Esophagus muscularis mucosa (tissue), 3 donors: Measurements from ENCODE around the gene GDF15.

Experiments
- CTCF ChIP-seq, 3 experiments: fragments of 200-600 bp in 2 of 3; fragments of 450-650 bp in 1 of 3; sonication (generic) in 2 of 3; IDR thresholded peaks; one replicate each; pipeline ENCODE4 v1.5.1; 2017 to 2019; ENCODE audit warnings: antibody characterized with exemption in 3 of 3, mild to moderate bottlenecking in 2 of 3, moderate library complexity in 1 of 3
- POLR2A ChIP-seq: fragments of 450-650 bp; IDR thresholded peaks from one replicate; pipeline ENCODE4 v1.6.1; 2017; ENCODE audit warnings: antibody characterized with exemption, moderate library complexity, mild to moderate bottlenecking, low read depth
- POLR2AphosphoS5 ChIP-seq, 2 donors: sonication (generic); formaldehyde crosslinking; IDR thresholded peaks; one replicate each; pipeline ENCODE4 v1.6.1; 2017; ENCODE audit warnings: antibody characterized with exemption in 2 of 2

- TF ChIP-seq CTCF (IDR thresholded peaks at IDR 0.05) (no peak), POLR2AphosphoS5 (IDR thresholded peaks at IDR 0.05) (no peak), POLR2A (no peak)
Observed at GRCh38 chr19:18414504-18415177, 28.7 kb downstream of the GDF15 start.
